HG03469 (cell line): ENCODE measurements around the gene RECQL5.

Experiments
- ATAC-seq: cut with Tn5 transposase; IDR thresholded peaks from one replicate; pipeline ENCODE4 v1.9.1; 2021; ENCODE audit warnings: mild to moderate bottlenecking, moderate library complexity, moderate number of reproducible peaks; ENCODE audit not compliant: unreplicated experiment

Gene RECQL5

DNA sequence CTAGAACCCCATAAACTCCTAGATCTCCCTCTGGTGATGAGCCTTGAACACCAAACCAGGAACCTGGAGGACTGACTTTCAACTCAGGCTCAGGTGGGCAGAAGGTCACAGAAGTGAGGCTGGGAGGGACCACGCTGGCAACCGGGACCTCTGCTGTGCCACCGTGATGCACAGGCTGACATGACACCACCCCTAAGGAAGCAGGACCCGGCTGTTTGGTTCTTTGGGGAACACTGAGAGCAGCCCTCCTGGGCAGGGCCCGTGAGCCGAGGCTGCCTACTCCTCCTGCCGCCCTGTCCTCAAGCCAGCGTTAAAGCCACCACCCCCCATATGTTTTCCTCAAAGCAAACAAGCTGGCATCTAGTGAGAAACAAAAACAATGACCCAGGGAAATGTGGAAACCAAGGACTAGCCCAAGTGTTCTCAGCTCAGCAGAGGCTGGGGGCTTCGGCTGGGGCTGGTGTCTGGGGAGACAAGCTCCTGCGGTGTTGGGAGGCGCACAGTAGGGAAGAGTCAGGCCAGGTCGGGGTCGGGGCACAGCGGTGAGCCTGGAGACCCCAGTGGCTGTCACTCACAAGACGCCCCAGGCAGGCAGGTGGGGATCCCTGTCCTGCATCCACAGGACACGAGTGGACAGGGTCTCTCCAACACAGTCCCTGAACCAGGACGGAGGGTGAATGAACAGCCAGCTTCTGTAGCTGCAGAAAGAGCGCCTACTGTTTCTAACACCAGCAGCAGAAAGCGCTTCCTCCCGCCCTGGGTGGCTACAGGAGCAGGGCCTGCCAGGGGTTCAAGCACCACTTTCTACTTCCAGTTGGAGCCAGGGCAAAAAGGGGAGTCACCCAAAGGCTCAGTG, 32.0 kb downstream of the RECQL5 start:
- ATAC-seq: no peak

DNA sequence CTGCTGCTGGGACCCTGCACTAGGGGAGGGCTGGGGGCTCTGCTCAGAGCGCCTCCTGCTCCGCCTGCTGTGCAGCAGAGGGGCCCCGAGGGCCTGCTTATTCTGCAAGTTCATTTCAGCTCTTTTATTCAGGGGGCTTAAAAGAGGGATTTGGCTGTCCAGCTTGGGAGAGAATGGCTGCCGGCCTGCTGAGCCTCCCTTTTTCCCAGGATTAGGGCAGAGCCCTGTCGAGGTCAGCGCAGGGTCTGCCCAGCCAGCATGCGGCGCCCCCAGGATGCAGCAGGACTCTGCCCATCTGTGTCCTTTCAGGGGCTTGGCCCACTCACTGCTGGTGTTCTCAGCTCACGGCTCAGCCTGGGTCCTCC, 32.6 kb downstream of the RECQL5 start:
- no peak for ATAC-seq

DNA sequence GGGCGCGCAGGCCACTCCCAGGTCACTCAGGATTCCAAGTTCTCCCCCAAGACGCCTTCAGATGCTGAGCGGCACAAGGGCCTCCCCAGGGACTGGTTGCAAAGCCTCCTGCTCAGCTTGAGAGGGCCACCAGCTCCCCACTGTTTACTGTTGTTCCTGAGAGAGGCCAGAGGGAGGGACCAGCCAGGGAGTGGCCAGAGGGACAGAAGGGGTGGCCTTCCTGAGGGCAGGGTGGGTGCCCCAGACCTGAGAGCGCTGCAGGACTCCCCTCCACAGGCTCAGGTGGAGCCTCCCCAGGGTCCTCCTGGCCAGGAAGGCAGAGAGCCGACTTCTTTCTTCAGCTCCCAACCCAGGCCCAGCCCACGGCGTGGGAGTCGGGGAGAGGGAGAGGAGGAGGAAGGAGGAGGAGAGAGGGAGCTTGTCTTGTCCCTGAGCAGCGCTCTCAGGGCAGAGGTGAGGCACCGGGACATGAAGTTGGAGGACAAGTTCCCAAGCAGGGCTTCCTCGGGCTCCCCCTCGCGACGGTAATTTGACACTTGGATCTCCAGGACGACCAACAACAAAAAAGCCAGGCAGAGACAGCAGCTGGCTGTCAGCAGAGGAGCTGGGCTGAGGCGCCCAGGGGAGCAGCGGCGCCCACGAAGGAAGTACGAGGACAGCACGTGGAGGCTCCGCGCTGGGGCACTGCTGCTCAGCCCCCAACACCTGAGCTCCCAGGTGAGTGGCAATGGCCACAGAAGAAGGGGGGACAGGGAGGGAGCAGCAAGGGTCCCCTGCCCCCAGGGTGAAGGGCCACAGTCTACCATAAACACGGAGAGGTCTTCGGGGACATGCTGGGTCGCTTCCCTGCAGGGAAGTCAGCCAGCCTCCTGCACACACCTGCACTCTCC, 33.2 kb downstream of the RECQL5 start:
- ATAC-seq: no peak

DNA sequence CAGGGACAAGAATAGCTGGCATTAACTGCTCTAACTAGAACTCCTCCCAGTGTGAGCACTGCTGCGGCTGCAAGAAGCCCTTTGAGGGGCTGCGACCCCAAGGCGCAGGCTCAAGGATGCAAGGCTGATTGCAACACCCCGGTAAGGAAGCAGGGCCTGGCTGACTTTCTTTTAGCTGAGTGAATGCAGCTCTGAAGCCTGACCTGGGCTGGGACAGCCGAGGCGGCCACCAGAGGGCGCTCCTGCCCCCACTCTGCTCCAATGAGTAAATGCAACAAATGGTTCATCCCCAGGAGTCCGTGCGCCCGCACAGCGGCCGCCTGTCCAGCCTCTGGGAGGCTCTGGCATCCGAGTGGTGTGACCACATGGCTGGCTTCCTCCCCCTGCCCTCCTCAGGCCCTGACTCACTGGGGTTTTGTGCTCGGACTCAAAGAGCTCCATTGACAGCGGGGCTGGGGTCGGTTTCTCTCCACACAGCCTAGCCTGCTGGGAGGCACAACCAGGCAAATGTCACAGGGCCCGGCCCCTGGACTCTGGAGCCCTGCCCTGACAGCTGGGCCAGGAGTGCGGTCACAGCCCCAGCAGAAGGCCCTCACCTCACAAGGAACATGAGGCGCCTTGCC, 34.0 kb downstream of the RECQL5 start, which contains the start of gene SMIM5:
Gene SMIM5 (plus strand): TSS at position 572 of the 623 bp plus-strand sequence. CDS start 6,768 bp downstream, outside the sequence.
- no peak for ATAC-seq

DNA sequence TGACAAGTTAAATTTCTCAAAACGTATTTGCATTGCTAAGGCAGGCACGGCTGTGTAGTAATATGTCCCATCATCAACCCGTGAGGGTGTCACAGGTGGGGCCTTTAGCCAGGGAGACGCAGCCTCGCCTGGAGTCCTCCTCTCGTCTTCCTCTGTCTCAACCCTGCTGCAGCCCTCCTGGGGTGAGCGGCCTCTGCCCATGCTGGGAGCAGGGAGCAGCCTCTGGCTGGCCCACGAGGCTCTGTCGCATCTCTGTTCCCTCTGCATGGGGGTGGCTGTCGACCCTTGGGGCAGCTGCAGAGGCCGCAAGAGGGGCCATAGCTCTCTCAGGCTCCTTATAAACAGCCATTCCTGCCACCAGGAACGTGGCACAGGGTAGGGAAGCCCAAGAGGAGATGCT, 34.5 kb downstream of the RECQL5 start:
- no peak for ATAC-seq

DNA sequence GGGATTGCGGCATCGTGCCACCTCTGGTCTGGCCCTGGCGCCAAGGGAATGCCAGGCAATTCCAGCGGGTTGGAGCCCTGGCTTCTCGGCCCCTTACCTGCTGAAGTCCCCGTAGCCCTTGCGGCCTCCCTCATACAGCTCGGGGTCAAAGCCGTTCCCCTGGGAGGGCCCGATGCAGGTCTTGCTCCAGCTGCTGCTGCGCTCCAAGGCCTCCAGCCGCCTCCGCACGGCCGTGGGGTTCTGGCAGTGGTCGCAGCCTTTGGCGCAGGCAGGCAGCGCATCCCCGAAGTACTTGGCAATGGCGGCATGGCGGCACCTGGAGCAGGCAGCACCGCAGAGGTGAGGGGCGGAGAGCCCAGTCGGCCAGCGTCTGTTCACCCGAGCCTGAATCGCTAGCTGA, 35.6 kb downstream of the RECQL5 start:
- no peak for ATAC-seq

DNA sequence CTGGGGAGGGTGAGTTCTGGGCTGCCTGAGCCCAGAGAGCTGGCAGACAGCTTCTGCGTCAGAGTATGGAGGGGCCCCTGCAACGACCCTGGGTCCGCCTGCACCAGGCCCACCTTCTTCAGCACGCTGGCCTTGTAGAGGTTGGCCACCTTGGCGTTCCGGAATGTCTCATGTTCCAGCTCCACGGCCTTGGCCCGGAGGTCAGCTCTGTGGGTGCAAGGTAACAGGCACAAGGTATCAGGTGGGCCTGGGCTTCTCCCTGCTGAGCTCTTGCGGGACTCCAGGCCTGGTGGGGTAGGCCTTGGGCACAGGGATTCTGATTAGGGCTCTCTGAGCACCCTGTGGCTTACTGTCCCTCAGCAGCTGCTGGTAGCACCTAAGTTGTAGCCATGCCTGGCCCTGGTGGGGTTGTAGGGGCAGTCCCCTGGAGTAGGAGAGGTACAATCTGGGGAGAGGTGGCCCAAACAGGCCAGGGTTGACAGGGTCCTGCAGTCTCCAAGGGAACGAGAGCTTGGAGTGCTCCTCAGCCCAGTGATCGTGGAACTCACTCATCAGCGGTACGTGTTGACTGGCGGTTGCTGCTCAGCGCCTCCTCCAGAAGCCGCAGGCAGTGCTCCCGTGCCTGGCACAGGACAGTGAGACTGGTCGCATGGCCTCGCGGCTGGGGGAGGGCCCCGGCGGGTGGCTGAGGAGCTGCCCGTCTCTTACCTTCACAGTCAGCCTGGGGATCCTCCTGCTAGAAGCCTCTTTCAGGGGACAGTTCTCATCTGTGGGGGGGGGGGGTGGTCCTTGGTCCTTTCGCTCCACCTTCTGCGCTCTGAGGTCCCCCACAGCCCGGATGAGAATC, 36.7 kb downstream of the RECQL5 start:
- no peak for ATAC-seq

DNA sequence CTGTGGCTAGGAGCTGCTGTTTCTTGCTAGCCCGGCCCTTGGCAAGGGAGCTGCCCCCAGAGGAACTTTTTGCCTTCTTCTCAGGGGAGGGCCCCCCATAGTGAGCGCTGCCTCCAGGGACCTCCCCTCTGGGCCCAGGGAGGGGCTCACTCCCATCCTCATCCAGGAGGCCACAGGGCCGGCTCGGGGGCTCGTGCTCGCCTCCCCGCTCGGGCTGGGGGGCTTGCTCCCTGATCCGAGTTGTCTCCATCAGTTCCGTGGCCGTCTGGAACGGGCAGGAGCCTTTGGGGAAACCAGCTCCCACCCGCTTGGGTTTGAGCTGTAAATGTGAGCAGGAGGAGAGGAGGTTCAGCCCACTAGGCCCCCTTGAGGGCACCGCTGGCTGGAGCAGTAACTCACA, 37.8 kb downstream of the RECQL5 start:
- ATAC-seq: no peak

DNA sequence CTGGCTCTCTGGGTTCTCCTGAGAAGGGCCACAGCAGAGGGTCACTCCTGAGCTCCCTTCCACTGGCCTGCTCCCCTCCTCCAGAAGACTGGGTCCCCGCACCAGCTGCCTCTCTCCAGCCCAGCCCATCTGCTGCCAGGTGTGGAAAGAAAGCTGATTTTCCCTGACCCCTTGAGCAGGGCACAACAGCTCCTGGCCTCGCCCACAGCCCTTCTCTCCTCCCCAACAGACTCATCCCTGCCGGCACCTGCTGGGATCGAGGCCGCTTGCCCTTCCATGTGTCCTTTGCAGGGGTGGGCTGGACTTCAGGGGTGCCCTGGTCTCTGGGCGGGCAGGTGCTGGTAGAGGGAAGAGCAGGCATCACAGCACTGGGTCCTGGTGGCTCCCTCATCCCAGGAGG, 38.5 kb downstream of the RECQL5 start:
- ATAC-seq: no peak

DNA sequence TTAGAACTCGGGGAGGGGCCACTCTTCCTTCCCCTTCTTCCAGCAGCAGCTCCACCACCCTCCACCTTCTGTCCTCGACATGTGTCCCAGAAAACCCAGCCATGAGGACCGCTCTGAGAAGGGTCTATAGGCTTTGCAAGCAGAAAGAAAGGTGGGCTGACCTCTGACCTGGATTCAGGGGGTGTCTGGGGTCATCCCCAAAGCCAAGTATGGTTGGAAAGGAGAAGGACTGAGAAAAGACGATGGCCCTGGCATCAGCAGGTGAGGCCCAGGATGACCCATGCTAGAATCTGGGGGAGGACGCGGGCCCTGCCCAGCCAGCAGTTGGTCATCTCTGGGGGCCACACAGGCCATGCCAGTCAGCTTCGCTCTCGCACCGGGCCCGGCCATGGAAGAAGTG, 39.9 kb downstream of the RECQL5 start:
- no peak for ATAC-seq

DNA sequence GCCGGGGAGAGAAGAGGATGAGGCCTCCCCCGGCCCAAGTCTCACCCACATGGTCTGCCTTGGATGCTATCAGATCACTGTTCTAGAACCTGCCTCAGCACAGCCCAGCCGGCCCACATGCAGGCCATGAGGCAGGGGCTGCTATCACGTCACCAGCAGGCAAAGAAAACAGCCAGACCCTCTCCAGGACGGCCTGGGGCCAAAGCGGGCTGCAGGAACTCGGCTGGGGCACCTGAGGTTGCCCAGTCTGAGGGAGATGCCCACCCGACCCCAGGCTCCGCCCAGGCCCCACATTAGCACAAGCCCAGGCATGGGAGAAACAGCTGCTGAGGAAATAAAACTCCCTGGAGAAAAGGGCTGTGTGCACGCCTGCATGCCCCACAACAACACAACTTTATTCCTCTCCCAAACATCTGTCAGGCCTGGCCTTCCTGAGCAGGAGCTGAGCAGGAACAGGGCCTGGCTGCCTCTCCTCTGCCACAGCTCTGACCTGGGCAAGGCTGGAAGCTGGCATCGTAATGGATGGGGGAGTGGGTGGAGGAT, 40.4 kb downstream of the RECQL5 start:
- no peak for ATAC-seq

DNA sequence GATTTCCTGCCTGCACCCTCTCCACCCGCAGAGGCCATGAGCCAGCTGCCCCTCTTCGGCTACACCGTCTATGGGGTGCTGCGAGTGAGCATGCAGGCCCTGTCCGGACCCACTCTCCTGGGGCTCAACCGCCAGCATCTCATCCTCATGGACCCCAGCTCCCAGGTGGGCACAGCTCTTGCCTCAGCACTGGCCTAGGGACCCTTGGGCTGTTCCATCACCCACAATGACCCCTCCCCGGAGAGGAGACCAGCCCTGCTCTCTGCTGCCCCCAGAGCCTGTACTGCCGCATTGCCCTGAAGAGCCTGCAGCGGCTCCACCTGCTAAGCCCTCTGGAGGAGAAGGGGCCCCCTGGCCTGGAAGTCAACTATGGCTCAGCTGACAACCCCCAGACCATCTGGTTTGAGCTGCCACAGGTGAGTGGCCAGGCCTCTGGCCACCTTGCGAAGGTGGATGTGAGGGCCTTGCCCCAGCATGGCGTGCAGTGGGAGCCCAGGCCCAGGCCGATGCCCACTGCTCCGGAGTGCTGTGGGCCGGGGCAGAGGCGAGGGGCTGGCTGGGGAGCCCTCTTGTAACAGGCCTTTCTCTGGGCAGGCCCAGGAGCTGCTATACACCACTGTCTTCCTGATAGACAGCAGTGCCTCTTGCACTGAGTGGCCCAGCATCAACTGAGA, 41.0 kb downstream of the RECQL5 start:
- no peak for ATAC-seq

DNA sequence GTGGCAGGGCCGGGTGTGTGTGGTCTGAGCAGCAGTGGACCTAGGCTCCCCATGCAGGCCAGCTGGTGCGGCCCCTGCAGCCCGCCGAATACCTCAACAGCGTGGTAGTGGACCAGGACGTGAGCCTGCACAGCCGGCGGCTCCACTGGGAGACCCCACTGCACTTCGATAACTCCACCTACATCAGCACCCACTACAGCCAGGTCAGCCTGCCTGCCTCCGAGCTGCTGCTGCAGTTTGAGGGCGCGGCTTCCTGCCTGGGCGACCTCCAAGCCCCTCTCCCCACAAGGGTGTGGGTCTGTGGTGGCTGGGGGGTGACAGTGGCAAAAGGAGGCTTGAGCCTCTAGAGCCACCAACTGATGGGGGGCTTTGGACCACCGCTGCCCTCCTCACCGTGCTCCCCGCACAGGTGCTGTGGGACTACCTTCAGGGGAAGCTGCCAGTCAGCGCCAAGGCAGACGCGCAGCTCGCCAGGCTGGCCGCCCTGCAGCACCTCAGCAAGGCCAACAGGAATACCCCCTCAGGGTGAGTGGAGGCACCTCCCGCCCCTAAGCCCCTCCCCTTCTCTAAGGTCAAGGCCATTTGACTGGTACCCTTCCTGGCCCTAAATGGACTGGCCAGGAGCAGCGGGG, 42.1 kb downstream of the RECQL5 start:
- ATAC-seq: no peak

DNA sequence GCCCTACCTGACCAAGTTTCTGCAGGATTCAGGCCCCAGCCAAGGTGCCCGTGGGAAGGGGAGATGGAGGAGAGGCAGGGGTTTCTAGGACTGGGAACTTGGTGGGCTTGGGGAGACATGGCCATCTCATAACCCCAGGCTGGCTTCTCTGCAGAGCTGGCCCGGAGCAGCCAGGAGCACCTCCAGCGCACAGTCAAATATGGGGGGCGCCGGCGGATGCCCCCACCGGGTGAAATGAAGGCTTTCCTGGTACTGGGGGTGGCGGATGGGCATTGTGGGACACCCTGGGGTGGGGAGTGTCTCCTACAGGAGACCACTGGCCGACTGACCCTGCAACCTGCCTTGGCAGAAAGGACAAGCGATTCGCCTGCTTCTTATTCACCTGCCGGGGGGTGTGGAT, 42.9 kb downstream of the RECQL5 start:
- no peak for ATAC-seq

DNA sequence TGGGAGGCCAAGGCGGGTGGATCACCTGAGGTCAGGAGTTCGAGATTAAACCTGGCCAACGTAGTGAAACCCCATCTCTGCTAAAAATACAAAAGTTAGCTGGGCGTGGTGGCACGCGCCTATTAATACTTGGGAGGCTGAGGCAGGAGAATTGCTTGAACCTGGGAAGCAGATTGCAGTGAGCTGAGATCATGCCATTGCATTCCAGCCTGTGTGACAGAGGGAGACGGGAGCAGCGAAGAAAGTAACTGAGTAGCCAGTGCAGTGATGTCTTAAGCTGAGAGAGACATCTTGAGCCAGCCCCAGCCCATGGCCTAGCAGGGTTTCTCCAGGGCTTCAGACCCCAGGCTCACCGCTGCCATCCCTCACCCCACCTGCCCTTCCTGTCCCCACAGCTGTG, 43.6 kb downstream of the RECQL5 start:
- no peak for ATAC-seq

DNA sequence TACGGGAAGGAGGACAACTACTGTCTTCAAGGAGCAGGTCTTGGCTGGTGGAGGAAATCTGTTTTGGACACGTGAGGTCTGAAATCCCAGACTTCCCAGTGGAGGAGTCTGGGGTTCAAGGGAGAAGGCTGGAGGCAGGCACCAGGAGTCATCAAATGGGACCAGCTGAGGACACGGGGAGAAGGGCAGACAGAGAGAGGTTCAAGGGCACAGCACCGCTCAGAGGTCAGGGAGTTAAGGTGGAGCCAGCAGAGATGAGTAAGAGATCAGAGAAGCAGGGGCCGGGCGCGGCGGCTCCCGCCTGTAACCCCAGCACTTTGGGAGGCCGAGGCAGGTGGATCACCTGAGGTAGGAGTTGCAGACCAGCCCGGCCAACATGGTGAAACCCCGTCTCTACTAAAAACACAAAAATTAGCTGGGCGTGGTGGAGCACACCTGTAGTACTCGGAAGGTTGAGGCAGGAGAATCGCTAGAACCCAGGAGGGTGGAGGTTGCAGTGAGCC, 44.1 kb downstream of the RECQL5 start:
- no peak for ATAC-seq

DNA sequence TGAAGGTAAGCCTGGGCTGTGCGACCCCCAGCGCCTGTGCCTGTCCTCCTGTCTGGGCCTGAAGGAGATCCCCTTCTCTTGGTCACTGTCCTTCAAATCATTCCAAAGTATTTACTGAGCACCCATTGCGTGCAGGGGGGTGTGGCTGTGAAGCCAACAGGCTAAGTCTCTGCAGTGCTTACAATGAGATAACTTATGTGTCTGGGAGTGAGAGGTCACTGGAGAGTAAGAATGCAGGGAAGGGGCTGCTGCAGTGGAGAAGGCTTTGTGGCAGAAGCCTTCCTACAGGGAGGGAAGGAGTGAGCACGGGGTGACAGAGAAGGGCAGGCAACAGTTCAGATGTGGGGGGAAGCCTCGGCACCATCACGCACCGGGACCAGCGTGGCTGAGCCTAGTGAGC, 44.9 kb downstream of the RECQL5 start:
- ATAC-seq: no peak

DNA sequence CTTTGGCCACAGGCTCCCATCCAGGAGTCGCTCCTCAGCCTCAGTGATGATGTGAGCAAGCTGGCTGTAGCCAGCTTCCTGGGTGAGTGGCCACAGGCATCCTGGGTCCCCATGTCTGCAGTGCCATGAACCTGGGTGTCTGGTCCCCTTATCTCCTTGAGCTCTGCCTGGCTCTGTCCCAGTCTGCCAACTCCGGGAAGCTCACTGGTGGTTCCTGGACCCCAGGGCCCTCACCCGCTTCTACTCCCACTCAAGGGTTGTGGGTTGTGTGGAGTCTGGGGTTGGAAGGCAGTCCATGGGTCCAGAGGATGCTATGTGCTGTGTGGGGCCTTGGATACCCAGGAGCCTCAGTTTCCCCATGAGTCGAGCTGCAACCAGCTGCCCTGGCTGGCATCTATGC, 45.5 kb downstream of the RECQL5 start:
- no peak for ATAC-seq
